ENCODE measurements around the gene MAD1L1. TPM values are rescaled to one million over a fixed set of nuclear protein-coding genes. Genes with fewer than 3 reads are reported as not detected.

MAD1L1 gene
- total RNA-seq, 2 donors from 2014 or later = 39.5 to 79.4 TPM

DNA sequence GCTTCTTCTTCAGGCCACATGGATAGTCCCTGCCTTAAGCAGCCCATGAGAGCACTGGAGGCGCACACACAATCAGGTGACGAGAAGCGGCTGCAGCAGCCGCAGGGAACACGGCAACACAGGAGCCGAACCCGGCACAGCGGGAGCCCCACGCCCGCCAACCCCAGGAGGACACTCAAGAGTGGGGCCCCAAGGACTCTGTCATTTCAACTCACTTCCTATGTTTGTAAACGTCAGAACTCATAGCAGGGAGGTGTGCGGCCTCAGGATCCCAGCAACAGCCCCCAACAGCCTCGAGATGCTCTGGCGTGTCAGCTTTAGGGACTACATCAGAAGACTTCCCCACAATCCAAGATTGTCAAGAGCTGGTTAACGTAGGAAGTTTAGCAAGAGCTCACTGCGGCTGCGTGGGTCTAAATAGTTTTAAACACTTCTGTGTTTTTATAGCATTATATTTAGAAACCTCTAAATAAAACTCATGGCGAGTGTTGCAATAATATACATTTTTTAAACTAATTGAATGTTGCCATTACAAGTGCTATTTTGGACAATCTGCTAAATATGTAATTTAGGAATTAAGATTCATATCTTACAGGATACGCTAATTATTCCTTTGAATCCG lies 123.4 kb downstream of the MAD1L1 start:
- Mint-ChIP-seq H3K9me3 (no peaks in the 10 kb centered on the region), H3K27ac (no peak overlapping the region), H3K4me1 (ENCODE audit: low read depth in 2 of 2) (peaks cover 46 to 48% of the 10 kb centered on the region in 2 donors), H3K36me3 (no peaks in the 10 kb centered on the region), H3K27me3 (peaks cover 7 to 8% of the 10 kb centered on the region in 2 donors), H3K4me3 (no peak overlapping the region)
- no peak for ATAC-seq
- DNase-seq (ENCODE audit: low spot score) = no peak

GRCh38 chr7:2108501-2109250 lies 124.1 kb downstream of the MAD1L1 start:
- Mint-ChIP-seq H3K36me3 (no peaks in the 10 kb centered on the region), H3K27me3 (peaks cover 7 to 8% of the 10 kb centered on the region in 2 donors), H3K9me3 (no peaks in the 10 kb centered on the region), H3K4me1 (ENCODE audit: low read depth in 2 of 2) (peaks cover 48 to 51% of the 10 kb centered on the region in 2 donors), H3K4me3 (no peak overlapping the region), H3K27ac (no peak overlapping the region)
- ATAC-seq = no peak
- DNase-seq (ENCODE audit: low spot score) = no peak

DNA sequence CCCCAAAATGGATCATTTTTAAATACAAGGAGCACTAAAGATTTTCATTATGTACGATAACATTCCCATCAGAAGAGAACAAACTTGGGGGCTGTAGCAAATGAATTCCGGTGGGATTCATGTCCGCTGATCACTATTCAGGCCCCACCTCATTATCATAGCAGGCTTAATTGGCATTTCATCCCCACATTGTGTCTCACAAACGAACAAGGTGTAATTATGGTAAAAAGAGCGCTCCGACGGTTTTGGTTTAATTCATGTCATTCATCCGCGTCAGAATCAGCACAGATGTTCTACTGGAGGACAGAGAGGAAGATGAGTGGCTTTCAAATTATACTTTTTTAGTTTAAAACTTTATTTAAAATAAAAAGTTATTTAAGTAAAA lies 124.7 kb downstream of the MAD1L1 start:
- DNase-seq (ENCODE audit: low spot score) (no peak), ATAC-seq (no peak)
- Mint-ChIP-seq H3K27me3 (peaks cover 7 to 8% of the 10 kb centered on the region in 2 donors), H3K4me3 (no peak overlapping the region), H3K4me1 (ENCODE audit: low read depth in 2 of 2) (peaks cover 48 to 50% of the 10 kb centered on the region in 2 donors), H3K27ac (no peak overlapping the region), H3K9me3 (no peaks in the 10 kb centered on the region), H3K36me3 (no peaks in the 10 kb centered on the region)

DNA sequence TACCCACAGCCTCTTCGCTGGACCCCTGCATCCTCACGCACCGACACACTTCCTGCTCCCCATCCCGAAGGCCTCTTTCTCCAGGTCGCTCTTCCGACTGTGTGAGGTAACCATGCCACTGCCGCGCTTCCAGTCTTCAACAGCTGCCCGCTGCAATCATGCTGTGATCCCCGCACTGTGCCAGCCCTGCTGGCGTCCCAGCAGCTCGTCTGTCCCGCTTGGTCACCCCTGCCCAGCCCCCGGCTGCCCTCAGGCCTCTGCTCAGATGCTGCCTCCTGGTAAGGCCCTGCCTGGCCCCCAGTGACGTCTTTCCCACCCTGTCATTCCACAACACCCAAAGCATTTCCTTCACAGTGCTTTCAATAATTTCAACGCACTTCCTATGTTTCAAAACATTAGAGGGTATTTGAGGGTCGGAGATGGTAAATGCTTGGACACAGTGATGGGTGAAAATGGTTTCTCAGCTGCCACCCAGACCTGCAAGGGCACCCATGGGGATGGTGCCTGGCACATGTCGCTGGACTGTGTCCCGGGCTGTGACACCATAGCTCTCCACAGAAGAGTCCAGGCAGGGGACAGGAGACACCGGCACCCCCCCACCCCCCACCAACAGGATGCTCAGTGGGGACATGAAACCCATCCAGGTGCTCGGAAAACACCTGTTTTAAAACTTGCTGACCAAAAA lies 125.2 kb downstream of the MAD1L1 start:
- H3K27me3 Mint-ChIP-seq = peaks cover 7 to 8% of the 10 kb centered on the region in 2 donors
- DNase-seq (ENCODE audit: low spot score) (no peak), ATAC-seq (no peak)
- peaks cover 2% of the 10 kb centered on the region for H3K9me3 Mint-ChIP-seq
- H3K4me1 Mint-ChIP-seq (ENCODE audit: low read depth in 2 of 2) = peaks cover 45 to 48% of the 10 kb centered on the region in 2 donors
- H3K4me3 Mint-ChIP-seq = no peak overlapping the region
- no peak overlapping the region for H3K27ac Mint-ChIP-seq
- peaks cover 2% of the 10 kb centered on the region for H3K36me3 Mint-ChIP-seq

- H3K4me1 Mint-ChIP-seq (ENCODE audit: low read depth in 2 of 2) = peaks cover 45 to 48% of the 10 kb centered on the region in 2 donors
- peak in 1 of 2 donors; percentile 30 for ATAC-seq
- peaks cover 6 to 7% of the 10 kb centered on the region in 2 donors for H3K27me3 Mint-ChIP-seq
These were observed 125.8 kb downstream of the MAD1L1 start for GRCh38 chr7:2106924-2107323.

DNA sequence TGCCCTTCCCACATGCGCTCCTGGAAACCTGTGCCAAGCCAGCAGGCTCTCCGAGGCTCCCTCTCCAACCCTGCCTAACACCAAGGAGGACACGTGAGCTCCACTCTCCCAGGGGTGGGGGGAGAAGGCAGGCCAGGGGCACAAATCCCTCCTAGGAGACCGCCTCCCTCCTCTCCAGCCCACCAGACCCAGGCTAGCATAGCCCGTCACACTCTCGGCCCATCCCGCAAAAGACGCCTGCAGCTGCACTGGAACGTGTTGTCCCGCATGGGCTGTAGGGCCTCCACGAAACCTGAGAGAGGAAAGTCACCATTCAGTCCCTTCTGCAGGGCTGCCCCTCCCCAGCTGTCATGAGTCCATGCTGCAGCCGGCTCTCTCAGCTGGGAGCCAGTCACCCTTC lies 126.3 kb downstream of the MAD1L1 start:
- H3K36me3 Mint-ChIP-seq = peaks cover 10% of the 10 kb centered on the region
- H3K27ac Mint-ChIP-seq = no peak overlapping the region
- peaks cover 46 to 49% of the 10 kb centered on the region in 2 donors for H3K4me1 Mint-ChIP-seq (ENCODE audit: low read depth in 2 of 2)
- peaks cover 7% of the 10 kb centered on the region for H3K9me3 Mint-ChIP-seq
- H3K4me3 Mint-ChIP-seq = no peak overlapping the region
- H3K27me3 Mint-ChIP-seq = peaks cover 6 to 7% of the 10 kb centered on the region in 2 donors
- DNase-seq (ENCODE audit: low spot score) (no peak), ATAC-seq (no peak)

More at GRCh38 chr7:2106924-2107323, 125.8 kb downstream of the MAD1L1 start:
- Mint-ChIP-seq H3K4me3 (no peak overlapping the region), H3K27ac (no peak overlapping the region), H3K36me3 (peaks cover 8% of the 10 kb centered on the region), H3K9me3 (peaks cover 7% of the 10 kb centered on the region)
- DNase-seq (ENCODE audit: low spot score) = no peak

DNA sequence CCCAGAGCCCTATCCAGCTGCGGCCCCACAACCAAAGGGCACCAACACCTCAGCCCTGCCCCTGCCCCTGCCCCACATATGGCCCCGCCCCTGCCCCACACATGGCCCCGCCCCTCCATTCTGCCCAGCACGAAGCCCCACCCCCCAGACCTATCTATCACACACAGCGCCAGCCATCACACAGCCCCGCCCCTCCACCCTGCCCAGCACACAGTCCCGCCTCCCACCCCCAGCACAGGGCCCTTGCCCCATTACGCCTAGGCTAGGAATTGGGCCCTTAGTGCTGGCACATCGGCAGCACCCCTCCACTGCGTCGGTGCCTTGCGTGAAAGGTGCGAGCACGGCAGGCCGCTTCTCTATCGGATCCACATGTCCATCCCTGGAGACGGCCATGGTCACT lies 126.8 kb downstream of the MAD1L1 start:
- Mint-ChIP-seq H3K27me3 (peaks cover 6% of the 10 kb centered on the region in 2 donors), H3K9me3 (peaks cover 7% of the 10 kb centered on the region), H3K4me3 (no peak overlapping the region), H3K36me3 (peaks cover 10% of the 10 kb centered on the region), H3K27ac (no peak overlapping the region), H3K4me1 (ENCODE audit: low read depth in 2 of 2) (peaks cover 41 to 45% of the 10 kb centered on the region in 2 donors)
- no peak for ATAC-seq
- no peak for DNase-seq (ENCODE audit: low spot score)

DNA sequence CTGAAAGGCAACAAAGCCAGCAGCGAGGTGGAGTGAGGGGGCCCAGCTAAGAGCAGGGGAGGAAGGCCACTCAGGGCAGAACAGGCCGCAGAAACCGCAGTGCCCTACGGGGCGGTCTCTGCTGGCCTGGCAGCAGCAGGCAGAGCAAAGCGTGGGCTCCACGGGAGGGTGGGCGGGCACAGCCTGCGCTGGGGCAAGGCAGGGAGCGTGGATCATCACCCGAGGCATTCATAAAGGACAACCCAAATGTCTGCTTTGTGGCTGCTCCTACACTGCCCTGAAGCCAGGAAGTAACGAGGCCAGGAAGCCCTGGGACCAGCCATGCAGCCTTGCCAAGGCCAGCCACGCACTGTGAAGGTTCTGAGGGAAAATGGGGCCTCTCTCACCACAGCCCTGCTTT lies 127.5 kb downstream of the MAD1L1 start:
- H3K4me3 Mint-ChIP-seq = no peak overlapping the region
- no peaks in the 10 kb centered on the region for H3K27me3 Mint-ChIP-seq
- H3K36me3 Mint-ChIP-seq = peaks cover 10% of the 10 kb centered on the region
- no peak overlapping the region for H3K27ac Mint-ChIP-seq
- DNase-seq (ENCODE audit: low spot score) (no peak), ATAC-seq (no peak)
- peaks cover 35 to 38% of the 10 kb centered on the region in 2 donors for H3K4me1 Mint-ChIP-seq (ENCODE audit: low read depth in 2 of 2)
- peaks cover 7% of the 10 kb centered on the region for H3K9me3 Mint-ChIP-seq

DNA sequence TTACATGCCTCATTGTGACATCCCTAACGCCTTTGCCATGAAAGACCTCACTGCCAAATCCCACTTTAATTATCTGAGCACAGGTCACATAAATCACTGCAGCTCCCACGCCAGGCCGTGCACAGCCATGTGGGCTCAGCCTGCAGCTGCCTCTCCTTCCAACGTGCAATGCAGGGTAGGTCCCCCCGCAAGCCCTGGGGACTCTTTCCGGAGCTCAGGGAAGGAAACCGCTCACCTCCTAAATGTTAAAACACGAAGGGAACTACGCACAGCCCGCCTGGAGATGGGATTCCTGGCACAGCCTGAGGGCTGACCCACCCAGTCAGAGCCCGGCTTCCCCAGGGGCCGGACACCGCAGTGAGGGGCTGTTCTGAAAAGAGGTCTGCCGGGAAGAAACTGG lies 128.0 kb downstream of the MAD1L1 start:
- H3K27ac Mint-ChIP-seq = no peak overlapping the region
- no peak overlapping the region for H3K4me3 Mint-ChIP-seq

DNA sequence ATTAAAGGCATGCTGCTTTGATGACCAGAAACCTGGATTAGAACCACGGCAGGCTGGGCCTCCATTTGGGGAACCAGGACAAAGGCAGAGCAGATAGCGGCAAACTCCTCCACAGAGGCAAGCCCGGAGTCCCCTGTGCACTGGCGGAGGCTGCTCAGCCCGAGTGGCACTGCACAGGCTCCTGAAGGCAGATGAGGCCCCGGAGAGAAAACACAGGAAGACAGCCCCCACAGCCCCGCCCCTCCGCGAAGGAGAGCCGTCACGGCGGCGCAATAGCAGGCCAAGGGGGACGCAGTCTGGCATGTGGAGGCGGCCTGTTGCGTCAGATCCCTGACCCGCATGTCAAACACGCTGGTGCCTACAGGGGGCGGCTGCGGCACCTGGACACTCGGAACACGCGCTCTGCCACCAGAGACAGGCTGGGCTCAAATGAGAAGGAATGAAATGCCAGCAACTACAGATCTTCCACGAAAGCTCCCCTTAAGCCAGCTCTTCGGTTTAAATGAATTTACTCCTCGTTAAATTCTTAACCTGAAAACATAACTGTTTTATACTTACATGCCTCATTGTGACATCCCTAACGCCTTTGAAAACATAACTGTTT lies 128.5 kb downstream of the MAD1L1 start:
- ATAC-seq (peak; percentile 59 to 77), DNase-seq (ENCODE audit: low spot score) (no peak)
- Mint-ChIP-seq H3K4me3 (no peak overlapping the region), H3K27me3 (peaks cover 0 to 2% of the 10 kb centered on the region in 2 donors), H3K4me1 (ENCODE audit: low read depth in 2 of 2) (peaks cover 29 to 41% of the 10 kb centered on the region in 2 donors), H3K36me3 (peaks cover 10% of the 10 kb centered on the region), H3K9me3 (peaks cover 7% of the 10 kb centered on the region), H3K27ac (no peak overlapping the region)

More for the DNA sequence above, 128.0 kb downstream of the MAD1L1 start:
- no peak for DNase-seq (ENCODE audit: low spot score)
- no peaks in the 10 kb centered on the region for H3K27me3 Mint-ChIP-seq
- H3K4me1 Mint-ChIP-seq (ENCODE audit: low read depth in 2 of 2) = peaks cover 29 to 38% of the 10 kb centered on the region in 2 donors
- H3K9me3 Mint-ChIP-seq = peaks cover 7% of the 10 kb centered on the region
- no peak for ATAC-seq
- H3K36me3 Mint-ChIP-seq = peaks cover 10% of the 10 kb centered on the region

DNA sequence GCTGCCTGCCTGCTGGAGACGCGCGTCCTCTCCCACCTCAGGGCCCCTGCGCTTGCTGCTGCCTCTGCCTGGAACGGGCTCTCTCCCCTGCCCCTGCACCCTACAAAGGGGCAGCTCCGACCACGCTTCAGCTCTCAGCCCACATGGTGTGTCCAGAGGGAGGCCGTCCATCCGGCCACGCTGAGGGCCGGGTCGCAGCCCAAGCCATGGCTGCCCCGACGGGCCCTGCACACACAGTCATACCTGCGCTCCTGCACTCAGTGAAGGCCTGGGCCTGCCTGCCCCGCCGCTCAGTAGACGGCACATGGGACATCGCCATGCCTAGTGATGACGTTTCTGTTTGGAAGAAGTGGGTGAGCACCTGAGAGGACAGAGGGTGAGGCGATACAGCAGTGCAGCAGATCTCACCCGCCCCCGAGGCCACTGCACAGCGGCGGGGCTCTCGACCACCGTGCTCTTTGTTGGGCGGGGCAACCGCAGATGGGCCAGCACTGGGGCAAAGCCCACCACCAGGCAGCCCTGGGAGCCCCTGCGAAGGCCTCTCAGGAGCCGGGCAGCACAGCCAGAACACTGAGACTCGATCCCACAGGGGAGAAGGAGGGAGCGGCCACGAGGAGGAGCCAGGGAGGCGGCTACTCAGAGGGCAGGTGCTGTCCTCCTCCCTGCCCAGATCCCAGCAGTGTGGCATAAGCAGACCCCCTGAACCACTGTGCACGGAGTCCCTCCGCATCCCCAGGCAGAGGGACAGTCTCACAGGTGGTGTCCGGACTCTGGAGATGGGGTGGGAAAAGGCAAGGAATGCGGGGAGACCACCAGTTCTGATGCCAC lies 129.5 kb downstream of the MAD1L1 start:
- ATAC-seq = no peak
- Mint-ChIP-seq H3K4me3 (no peak overlapping the region), H3K27ac (peak overlapping the region; percentile 30 to 68), H3K36me3 (peaks cover 10% of the 10 kb centered on the region), H3K4me1 (ENCODE audit: low read depth in 2 of 2) (peaks cover 36 to 50% of the 10 kb centered on the region in 2 donors), H3K27me3 (peaks cover 0 to 5% of the 10 kb centered on the region in 2 donors), H3K9me3 (peaks cover 7% of the 10 kb centered on the region)
- DNase-seq (ENCODE audit: low spot score) = no peak

DNA sequence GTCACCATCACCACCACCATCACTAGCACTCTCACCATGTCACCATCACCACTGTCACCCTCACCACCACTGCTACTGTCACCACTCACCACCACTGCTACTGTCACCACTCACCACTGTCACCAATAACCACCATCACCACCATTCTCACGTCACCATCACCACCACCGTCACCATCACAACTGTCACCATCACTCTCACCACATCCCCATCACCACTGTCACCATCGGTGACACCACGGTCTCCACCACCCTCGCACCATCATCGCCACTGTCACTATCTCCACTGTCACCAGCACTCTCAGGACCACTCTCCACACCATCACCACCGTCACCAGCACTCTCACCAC lies 130.4 kb downstream of the MAD1L1 start:
- peaks cover 7% of the 10 kb centered on the region for H3K9me3 Mint-ChIP-seq
- DNase-seq (ENCODE audit: low spot score) = no peak
- H3K27me3 Mint-ChIP-seq = peaks cover 0 to 9% of the 10 kb centered on the region in 2 donors
- H3K27ac Mint-ChIP-seq = peak overlapping the region; percentile 30 to 68
- H3K4me1 Mint-ChIP-seq (ENCODE audit: low read depth in 2 of 2) = peaks cover 33 to 55% of the 10 kb centered on the region in 2 donors
- peak; percentile 51 to 57 for ATAC-seq
- H3K36me3 Mint-ChIP-seq = peaks cover 10% of the 10 kb centered on the region
- peak overlapping the region; percentile 66 for H3K4me3 Mint-ChIP-seq
